Neural progenitor cell (in vitro differentiated cells): Measurements from ENCODE around the gene PDCD1.

Experiments used
- EZH2 ChIP-seq: fragments of 200-600 bp; sonication (generic); IDR thresholded peaks from 2 replicates; pipeline ENCODE4 v1.6.1; 2017; ENCODE audit warnings: antibody characterized with exemption, mild to moderate bottlenecking, moderate library complexity
- TF ChIP-seq, protein P1 (sequence below): fragments of 200-600 bp; sonication (generic); IDR thresholded peaks from 2 replicates; pipeline ENCODE4 v1.5.1; 2017; ENCODE audit warnings: antibody characterized with exemption, mild to moderate bottlenecking

DNA sequence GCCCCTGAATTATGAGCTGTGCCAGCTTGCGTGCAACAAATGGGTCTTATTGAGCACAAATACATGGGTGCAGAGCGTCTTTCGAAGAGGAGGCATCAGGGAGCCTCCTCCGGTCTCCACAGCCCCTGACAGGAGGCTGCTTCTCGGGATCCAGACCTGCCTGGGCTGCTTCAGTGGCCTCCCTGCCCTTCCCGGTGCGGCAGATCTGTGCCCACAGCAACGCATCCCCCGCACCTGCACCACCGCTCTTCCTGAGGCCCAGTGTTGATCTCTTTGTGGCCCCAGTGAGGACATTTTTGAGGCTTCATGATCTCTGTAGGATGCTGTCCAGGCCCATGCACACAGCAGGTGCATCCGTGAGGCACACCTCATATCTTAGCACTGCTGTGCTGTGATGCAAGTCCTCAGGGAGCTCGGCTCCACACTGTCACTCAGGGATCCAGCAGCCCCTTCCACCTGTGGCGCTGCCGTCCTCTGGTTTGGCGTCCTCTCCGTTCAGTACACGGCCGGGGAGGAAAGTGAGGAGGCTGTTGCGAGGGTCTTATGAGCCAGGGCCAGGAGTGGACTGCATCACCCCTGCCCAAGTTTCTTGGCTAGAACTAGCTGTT is 28.2 kb upstream of the PDCD1 start:
- no peak for TF ChIP-seq EZH2
- TF ChIP-seq, protein P1, sequence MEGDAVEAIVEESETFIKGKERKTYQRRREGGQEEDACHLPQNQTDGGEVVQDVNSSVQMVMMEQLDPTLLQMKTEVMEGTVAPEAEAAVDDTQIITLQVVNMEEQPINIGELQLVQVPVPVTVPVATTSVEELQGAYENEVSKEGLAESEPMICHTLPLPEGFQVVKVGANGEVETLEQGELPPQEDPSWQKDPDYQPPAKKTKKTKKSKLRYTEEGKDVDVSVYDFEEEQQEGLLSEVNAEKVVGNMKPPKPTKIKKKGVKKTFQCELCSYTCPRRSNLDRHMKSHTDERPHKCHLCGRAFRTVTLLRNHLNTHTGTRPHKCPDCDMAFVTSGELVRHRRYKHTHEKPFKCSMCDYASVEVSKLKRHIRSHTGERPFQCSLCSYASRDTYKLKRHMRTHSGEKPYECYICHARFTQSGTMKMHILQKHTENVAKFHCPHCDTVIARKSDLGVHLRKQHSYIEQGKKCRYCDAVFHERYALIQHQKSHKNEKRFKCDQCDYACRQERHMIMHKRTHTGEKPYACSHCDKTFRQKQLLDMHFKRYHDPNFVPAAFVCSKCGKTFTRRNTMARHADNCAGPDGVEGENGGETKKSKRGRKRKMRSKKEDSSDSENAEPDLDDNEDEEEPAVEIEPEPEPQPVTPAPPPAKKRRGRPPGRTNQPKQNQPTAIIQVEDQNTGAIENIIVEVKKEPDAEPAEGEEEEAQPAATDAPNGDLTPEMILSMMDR, result no peak
